ENCODE data around the gene C19orf85. TPM values are rescaled to one million over a fixed set of nuclear protein-coding genes. Genes with fewer than 3 reads are reported as not detected.

C19orf85 gene
- total RNA-seq, 1 experiment from 2014 or later: not detected

DNA sequence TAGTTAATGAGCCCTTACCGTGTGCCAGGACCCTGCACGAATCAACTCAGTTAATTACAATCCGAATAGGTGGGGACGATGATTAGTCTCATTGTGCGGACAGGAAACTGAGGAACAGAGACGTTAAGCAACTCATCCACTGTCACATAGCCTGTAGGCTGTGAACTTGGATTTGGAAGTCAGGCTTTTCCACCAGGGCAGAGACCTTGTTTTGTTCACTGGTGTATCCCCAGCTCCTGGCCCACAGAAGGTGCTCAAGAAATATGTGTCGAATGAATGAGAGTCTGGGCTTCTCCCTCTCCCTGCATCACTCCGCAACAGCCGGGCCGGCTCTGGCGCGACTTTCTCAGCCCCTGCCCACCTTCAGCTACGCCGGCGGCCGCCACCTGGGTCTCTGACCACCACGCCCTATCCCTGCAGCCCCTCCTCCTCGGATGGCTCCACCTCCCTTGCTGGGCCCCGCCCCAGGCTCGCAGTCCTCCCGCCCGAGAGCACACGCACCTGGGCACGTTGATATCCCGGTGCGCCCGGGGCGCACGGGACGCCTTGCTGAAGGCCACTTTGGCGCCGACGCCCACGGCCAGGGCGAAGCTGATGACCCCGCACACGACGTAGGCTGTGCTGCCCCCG lies 22.7 kb downstream of the C19orf85 start:
- intact Hi-C loops (cut with micrococcal nuclease; ENCODE audit: unreplicated experiment): no loop called here
- ChIA-PET POLR2A (interaction anchor here (0.7 kb wide), 1 partner anchor 157 kb away, joined by 4 read pairs; the partner anchor contains the start of gene FIZ1), CTCF (interaction anchor here (0.6 to 1.2 kb wide), 2 partner anchors 20 to 58 kb away, joined by 4 read pairs; partner anchors contain the start of genes ISOC2 and TMEM238)
- no peaks in the 10 kb centered on the region for H3K36me3 ChIP-seq (ENCODE audit: control insufficient read depth, insufficient read depth, low read length)
- Mint-ChIP-seq H3K27ac (ENCODE audit: unreplicated experiment) (no peak overlapping the region), H3K27me3 (ENCODE audit: insufficient read depth, unreplicated experiment) (peaks cover 44% of the 10 kb centered on the region), H3K4me3 (ENCODE audit: unreplicated experiment) (peak overlapping the region; percentile 6), H3K4me1 (ENCODE audit: low read depth, unreplicated experiment) (no peaks in the 10 kb centered on the region), H3K9me3 (ENCODE audit: unreplicated experiment) (no peaks in the 10 kb centered on the region), H3K36me3 (ENCODE audit: insufficient read depth, unreplicated experiment) (peaks cover 7% of the 10 kb centered on the region)
- TF ChIP-seq, protein P1, sequence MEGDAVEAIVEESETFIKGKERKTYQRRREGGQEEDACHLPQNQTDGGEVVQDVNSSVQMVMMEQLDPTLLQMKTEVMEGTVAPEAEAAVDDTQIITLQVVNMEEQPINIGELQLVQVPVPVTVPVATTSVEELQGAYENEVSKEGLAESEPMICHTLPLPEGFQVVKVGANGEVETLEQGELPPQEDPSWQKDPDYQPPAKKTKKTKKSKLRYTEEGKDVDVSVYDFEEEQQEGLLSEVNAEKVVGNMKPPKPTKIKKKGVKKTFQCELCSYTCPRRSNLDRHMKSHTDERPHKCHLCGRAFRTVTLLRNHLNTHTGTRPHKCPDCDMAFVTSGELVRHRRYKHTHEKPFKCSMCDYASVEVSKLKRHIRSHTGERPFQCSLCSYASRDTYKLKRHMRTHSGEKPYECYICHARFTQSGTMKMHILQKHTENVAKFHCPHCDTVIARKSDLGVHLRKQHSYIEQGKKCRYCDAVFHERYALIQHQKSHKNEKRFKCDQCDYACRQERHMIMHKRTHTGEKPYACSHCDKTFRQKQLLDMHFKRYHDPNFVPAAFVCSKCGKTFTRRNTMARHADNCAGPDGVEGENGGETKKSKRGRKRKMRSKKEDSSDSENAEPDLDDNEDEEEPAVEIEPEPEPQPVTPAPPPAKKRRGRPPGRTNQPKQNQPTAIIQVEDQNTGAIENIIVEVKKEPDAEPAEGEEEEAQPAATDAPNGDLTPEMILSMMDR (IDR thresholded peaks at IDR 0.05; ENCODE audit: insufficient read depth in 1 of 2, low read depth in 1 of 2, low read length in 1 of 2, severe bottlenecking in 1 of 2, unreplicated experiment in 1 of 2): no peak
- H3K4me1 ChIP-seq: peaks cover 11% of the 10 kb centered on the region; the same call in 1 of the 2 replicates
- no TSS peak for BruUV-seq (replicated peaks)
- 0 out of 2 replicates have a peak, but pooled peaks cover 3% of the 10 kb centered on the region for H3K9me3 ChIP-seq
- no peak overlapping the region for H3K4me3 ChIP-seq (ENCODE audit: low read depth, low read length)
- peaks cover 10% of the 10 kb centered on the region for H3K27me3 ChIP-seq (replicated peaks; ENCODE audit: control insufficient read depth, insufficient read depth, low read length)
- DNase-seq: no peak

DNA sequence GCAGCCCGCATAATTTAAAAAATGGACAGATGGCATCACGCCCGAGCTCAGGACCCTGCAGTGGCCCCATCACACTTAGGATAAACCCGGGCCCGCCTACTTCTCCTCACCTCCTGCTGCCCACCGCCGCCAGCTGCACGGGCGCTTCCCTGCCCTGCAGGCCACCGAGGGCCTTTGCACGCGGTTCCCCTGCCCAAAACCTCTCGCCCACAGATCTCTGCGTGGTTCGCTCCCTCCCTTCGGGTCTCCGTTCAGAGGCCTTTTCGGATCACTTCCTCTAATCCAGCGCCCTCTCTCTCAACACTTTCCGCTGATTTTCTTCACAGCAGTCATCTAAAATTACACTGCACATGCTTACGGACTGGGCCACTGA lies 23.2 kb downstream of the C19orf85 start:
- intact Hi-C loops (cut with micrococcal nuclease; ENCODE audit: unreplicated experiment): no loop called here
- TF ChIP-seq, protein P1 (IDR thresholded peaks at IDR 0.05; ENCODE audit: insufficient read depth in 1 of 2, low read depth in 1 of 2, low read length in 1 of 2, severe bottlenecking in 1 of 2, unreplicated experiment in 1 of 2): no peak
- no TSS peak for BruUV-seq (replicated peaks)
- H3K4me1 Mint-ChIP-seq (ENCODE audit: low read depth, unreplicated experiment): no peaks in the 10 kb centered on the region
- Histone ChIP-seq H3K36me3 (ENCODE audit: control insufficient read depth, insufficient read depth, low read length) (no peaks in the 10 kb centered on the region), H3K4me1 (peaks cover 11% of the 10 kb centered on the region; the same call in 1 of the 2 replicates), H3K4me3 (ENCODE audit: low read depth, low read length) (no peak overlapping the region), H3K27me3 (replicated peaks; ENCODE audit: control insufficient read depth, insufficient read depth, low read length) (peaks cover 10% of the 10 kb centered on the region), H3K9me3 (0 out of 2 replicates have a peak, but pooled peaks cover 3% of the 10 kb centered on the region)
- H3K4me3 Mint-ChIP-seq (ENCODE audit: unreplicated experiment): peak overlapping the region; percentile 6
- H3K9me3 Mint-ChIP-seq (ENCODE audit: unreplicated experiment): no peaks in the 10 kb centered on the region
- peaks cover 7% of the 10 kb centered on the region for H3K36me3 Mint-ChIP-seq (ENCODE audit: insufficient read depth, unreplicated experiment)
- peaks cover 44% of the 10 kb centered on the region for H3K27me3 Mint-ChIP-seq (ENCODE audit: insufficient read depth, unreplicated experiment)
- no peak for DNase-seq
- CTCF ChIA-PET: interaction anchor here (0.6 to 1.2 kb wide), 2 partner anchors 20 to 57 kb away, joined by 4 read pairs; partner anchors contain the start of genes ISOC2 and TMEM238
- no peak overlapping the region for H3K27ac Mint-ChIP-seq (ENCODE audit: unreplicated experiment)
- POLR2A ChIA-PET: interaction anchor here (0.7 kb wide), 1 partner anchor 158 kb away, joined by 4 read pairs; the partner anchor contains the start of gene FIZ1

DNA sequence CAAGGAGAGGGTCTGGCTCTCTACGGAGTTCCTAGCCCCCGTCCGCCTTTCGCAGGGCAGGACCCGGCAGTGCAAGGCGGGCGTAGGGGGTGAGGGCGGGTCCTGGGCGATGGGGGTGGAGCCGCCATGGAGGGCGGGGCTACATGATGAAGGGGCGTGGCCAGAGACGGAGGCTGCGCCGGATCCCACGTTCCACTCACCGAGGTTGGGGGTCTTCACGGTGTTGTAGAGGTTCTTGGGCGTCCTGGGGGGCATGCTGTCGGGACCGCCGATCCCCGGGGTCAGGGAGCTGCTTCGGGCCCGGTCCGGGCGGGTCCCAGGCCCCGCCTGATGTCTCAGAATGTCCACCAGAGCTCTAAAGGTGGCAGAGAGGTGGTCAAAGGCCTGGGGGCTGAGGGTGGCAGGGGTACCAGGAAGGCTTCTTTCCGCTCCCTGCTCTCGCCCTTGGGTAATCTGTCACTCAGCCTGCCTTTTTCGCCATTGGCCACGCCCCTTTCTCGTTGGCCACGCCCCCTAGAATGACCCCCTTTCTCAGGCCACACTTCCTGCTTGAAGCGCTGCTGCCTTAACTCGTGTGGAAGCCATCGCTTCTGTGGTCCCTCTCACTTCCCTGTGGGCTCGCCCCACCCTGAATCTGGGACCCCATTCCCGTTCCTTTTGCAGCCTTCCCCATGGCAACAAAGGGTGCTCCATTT lies 24.0 kb downstream of the C19orf85 start:
- Mint-ChIP-seq H3K4me1 (ENCODE audit: low read depth, unreplicated experiment) (no peaks in the 10 kb centered on the region), H3K9me3 (ENCODE audit: unreplicated experiment) (no peaks in the 10 kb centered on the region), H3K4me3 (ENCODE audit: unreplicated experiment) (no peak overlapping the region), H3K27me3 (ENCODE audit: insufficient read depth, unreplicated experiment) (peaks cover 42% of the 10 kb centered on the region), H3K36me3 (ENCODE audit: insufficient read depth, unreplicated experiment) (peaks cover 7% of the 10 kb centered on the region), H3K27ac (ENCODE audit: unreplicated experiment) (no peak overlapping the region)
- Histone ChIP-seq H3K4me3 (ENCODE audit: low read depth, low read length) (no peak overlapping the region), H3K4me1 (peaks cover 11% of the 10 kb centered on the region; the same call in 1 of the 2 replicates), H3K9me3 (0 out of 2 replicates have a peak, but pooled peaks cover 3% of the 10 kb centered on the region), H3K36me3 (ENCODE audit: control insufficient read depth, insufficient read depth, low read length) (no peaks in the 10 kb centered on the region), H3K27me3 (replicated peaks; ENCODE audit: control insufficient read depth, insufficient read depth, low read length) (peaks cover 10% of the 10 kb centered on the region)
- ChIA-PET POLR2A (no interaction called here), CTCF (no interaction called here)
- TF ChIP-seq, protein P1 (IDR thresholded peaks at IDR 0.05; ENCODE audit: insufficient read depth in 1 of 2, low read depth in 1 of 2, low read length in 1 of 2, severe bottlenecking in 1 of 2, unreplicated experiment in 1 of 2): no peak
- DNase-seq: no peak
- intact Hi-C loops (cut with micrococcal nuclease; ENCODE audit: unreplicated experiment): no loop called here
- no TSS peak for BruUV-seq (replicated peaks)
